ENCODE measurements around the gene CKS1B. TPM values are rescaled to one million over a fixed set of nuclear protein-coding genes. Genes with fewer than 3 reads are reported as not detected.

The CKS1B gene
- polyA plus RNA-seq, 1 donor from 2014 or later, result 29.0 TPM

DNA sequence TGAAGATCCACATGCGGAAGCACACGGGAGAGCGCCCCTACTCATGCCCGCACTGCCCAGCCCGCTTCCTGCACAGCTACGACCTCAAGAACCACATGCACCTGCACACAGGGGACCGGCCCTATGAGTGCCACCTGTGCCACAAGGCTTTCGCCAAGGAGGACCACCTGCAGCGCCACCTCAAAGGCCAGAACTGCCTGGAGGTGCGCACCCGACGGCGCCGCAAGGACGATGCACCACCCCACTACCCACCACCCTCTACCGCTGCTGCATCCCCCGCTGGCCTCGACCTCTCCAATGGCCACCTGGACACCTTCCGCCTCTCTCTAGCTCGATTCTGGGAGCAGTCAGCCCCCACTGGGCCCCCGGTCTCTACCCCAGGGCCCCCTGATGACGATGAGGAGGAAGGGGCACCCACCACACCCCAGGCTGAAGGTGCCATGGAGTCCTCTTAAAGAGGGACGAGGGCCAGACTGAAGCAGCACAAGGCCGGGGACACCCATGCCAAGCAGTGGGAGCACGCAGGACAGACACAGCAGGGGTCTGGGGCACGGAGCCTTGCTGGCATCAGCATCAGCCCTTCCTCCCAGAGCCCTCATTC is 41.9 kb downstream of the CKS1B start:
- H3F3A ChIP-seq (ENCODE audit: insufficient read depth, low read length, poor library complexity, severe bottlenecking), result no peaks in the 10 kb centered on the region
- H3K36me3 ChIP-seq (ENCODE audit: insufficient read depth, low read length), result no peaks in the 10 kb centered on the region
- H3K9me3 ChIP-seq (ENCODE audit: low read length), result no peaks in the 10 kb centered on the region
- H3K9ac ChIP-seq (ENCODE audit: low read length), result no peak overlapping the region
- no peak overlapping the region for H3K4me2 ChIP-seq (ENCODE audit: low read length)
- no peak for TF ChIP-seq TAF1 (IDR thresholded peaks at IDR 0.05; ENCODE audit: low read depth)
- TF ChIP-seq, protein P1, sequence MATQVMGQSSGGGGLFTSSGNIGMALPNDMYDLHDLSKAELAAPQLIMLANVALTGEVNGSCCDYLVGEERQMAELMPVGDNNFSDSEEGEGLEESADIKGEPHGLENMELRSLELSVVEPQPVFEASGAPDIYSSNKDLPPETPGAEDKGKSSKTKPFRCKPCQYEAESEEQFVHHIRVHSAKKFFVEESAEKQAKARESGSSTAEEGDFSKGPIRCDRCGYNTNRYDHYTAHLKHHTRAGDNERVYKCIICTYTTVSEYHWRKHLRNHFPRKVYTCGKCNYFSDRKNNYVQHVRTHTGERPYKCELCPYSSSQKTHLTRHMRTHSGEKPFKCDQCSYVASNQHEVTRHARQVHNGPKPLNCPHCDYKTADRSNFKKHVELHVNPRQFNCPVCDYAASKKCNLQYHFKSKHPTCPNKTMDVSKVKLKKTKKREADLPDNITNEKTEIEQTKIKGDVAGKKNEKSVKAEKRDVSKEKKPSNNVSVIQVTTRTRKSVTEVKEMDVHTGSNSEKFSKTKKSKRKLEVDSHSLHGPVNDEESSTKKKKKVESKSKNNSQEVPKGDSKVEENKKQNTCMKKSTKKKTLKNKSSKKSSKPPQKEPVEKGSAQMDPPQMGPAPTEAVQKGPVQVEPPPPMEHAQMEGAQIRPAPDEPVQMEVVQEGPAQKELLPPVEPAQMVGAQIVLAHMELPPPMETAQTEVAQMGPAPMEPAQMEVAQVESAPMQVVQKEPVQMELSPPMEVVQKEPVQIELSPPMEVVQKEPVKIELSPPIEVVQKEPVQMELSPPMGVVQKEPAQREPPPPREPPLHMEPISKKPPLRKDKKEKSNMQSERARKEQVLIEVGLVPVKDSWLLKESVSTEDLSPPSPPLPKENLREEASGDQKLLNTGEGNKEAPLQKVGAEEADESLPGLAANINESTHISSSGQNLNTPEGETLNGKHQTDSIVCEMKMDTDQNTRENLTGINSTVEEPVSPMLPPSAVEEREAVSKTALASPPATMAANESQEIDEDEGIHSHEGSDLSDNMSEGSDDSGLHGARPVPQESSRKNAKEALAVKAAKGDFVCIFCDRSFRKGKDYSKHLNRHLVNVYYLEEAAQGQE (IDR thresholded peaks at IDR 0.05; ENCODE audit: borderline replicate concordance), result no peak
- no peak for TF ChIP-seq EP300 (conservative IDR thresholded peaks at IDR 0.05; ENCODE audit: poor library complexity, severe bottlenecking)
- no peak for TF ChIP-seq EZH2 (IDR thresholded peaks at IDR 0.05; ENCODE audit: borderline replicate concordance, insufficient read depth, low read length, poor library complexity, severe bottlenecking)
- no peak for TF ChIP-seq SMC3 (conservative IDR thresholded peaks at IDR 0.05; ENCODE audit: poor library complexity)
- TF ChIP-seq CTCF (IDR thresholded peaks at IDR 0.05; ENCODE audit: poor library complexity, severe bottlenecking), result no peak
- no peak for TF ChIP-seq MXI1 (conservative IDR thresholded peaks at IDR 0.05; ENCODE audit: poor library complexity, severe bottlenecking)
- no peak for TF ChIP-seq POLR2AphosphoS5 (IDR thresholded peaks at IDR 0.05)
- no peak for TF ChIP-seq RAD21 (conservative IDR thresholded peaks at IDR 0.05)
- no peaks in the 10 kb centered on the region for H3K27me3 ChIP-seq (ENCODE audit: insufficient read depth, low read depth, low read length)
- no peak overlapping the region for H2AFZ ChIP-seq (ENCODE audit: low read depth, low read length)
- H3K27ac ChIP-seq (ENCODE audit: low read length), result no peak overlapping the region
- H3K4me3 ChIP-seq (ENCODE audit: low read length), result no peak overlapping the region
- H3K9me2 ChIP-seq (ENCODE audit: insufficient read depth, low read length), result no peaks in the 10 kb centered on the region
- no peaks in the 10 kb centered on the region for H4K20me1 ChIP-seq (ENCODE audit: insufficient read depth)
- H3K79me2 ChIP-seq (replicated peaks; ENCODE audit: insufficient read depth, low read length), result no peaks in the 10 kb centered on the region

- Histone ChIP-seq H3K9me2 (ENCODE audit: insufficient read depth, low read length) (no peaks in the 10 kb centered on the region), H3K4me3 (ENCODE audit: low read length) (peak overlapping the region; percentile 60), H3K79me2 (replicated peaks; ENCODE audit: insufficient read depth, low read length) (no peaks in the 10 kb centered on the region), H3K36me3 (ENCODE audit: insufficient read depth, low read length) (no peaks in the 10 kb centered on the region), H3F3A (ENCODE audit: insufficient read depth, low read length, poor library complexity, severe bottlenecking) (no peaks in the 10 kb centered on the region), H3K9me3 (ENCODE audit: low read length) (no peaks in the 10 kb centered on the region), H2AFZ (ENCODE audit: low read depth, low read length) (no peak overlapping the region), H3K4me2 (ENCODE audit: low read length) (no peak overlapping the region), H3K27me3 (ENCODE audit: insufficient read depth, low read depth, low read length) (no peaks in the 10 kb centered on the region), H3K9ac (ENCODE audit: low read length) (no peak overlapping the region), H4K20me1 (ENCODE audit: insufficient read depth) (no peaks in the 10 kb centered on the region), H3K27ac (ENCODE audit: low read length) (no peak overlapping the region)
- peak; percentile 96 for TF ChIP-seq CTCF (IDR thresholded peaks at IDR 0.05; ENCODE audit: poor library complexity, severe bottlenecking)
- TF ChIP-seq RAD21 (conservative IDR thresholded peaks at IDR 0.05), result peak; percentile 68
- peak; percentile 80 for TF ChIP-seq SMC3 (conservative IDR thresholded peaks at IDR 0.05; ENCODE audit: poor library complexity)
- TF ChIP-seq MXI1 (conservative IDR thresholded peaks at IDR 0.05; ENCODE audit: poor library complexity, severe bottlenecking), result no peak
These were observed 42.8 kb downstream of the CKS1B start for GRCh38 chr1:155017041-155017945.
